Adrenal gland (tissue), 5 donors: ENCODE measurements around the gene ZNF511.

Experiments
- CTCF ChIP-seq, 6 experiments: fragments of 450-650 bp in 4 of 6; fragments of 200-600 bp in 2 of 6; sonication (generic) in 1 of 6; IDR thresholded peaks; 1 replicate in 5 of 6; 2 replicates in 1 of 6; pipeline versions ENCODE4 v1.5.1 to v1.8.0; 2016 to 2021; ENCODE audit warnings: antibody characterized with exemption in 6 of 6, mild to moderate bottlenecking in 2 of 6, moderate library complexity in 1 of 6
- POLR2A ChIP-seq, 2 donors: fragments of 450-650 bp; IDR thresholded peaks; one replicate each; pipeline ENCODE4 v1.6.1; 2017; ENCODE audit warnings: antibody characterized with exemption in 2 of 2, mild to moderate bottlenecking in 2 of 2, moderate library complexity in 1 of 2
- donor health status: DM: no; HTN: no; CAD: no.

GRCh38 chr10:133262696-133263095 lies 46.0 kb upstream of the ZNF511 start:
- no peak for TF ChIP-seq CTCF (IDR thresholded peaks at IDR 0.05)
- TF ChIP-seq POLR2A (IDR thresholded peaks at IDR 0.05) = no peak
